EH (cell line): ENCODE results near the gene VPS13C.
A peak's percentile ranks its signal among the peaks of the same experiment; 100 is the strongest.

Experiments used
- DNase-seq: peaks from one replicate; pipeline ENCODE4 v3.0.0-alpha.2; 2015; ENCODE audit warnings: low read depth

Gene VPS13C

GRCh38 chr15:61935493-61935892, 124.8 kb downstream of the VPS13C start:
- no peak for DNase-seq

- DNase-seq: no peak
Measured at GRCh38 chr15:61929452-61929851, 130.8 kb downstream of the VPS13C start.

GRCh38 chr15:61923173-61923572, 137.1 kb downstream of the VPS13C start:
- no peak for DNase-seq

GRCh38 chr15:61921093-61921492, 139.2 kb downstream of the VPS13C start:
- DNase-seq: no peak

GRCh38 chr15:61917457-61917856, 142.8 kb downstream of the VPS13C start:
- no peak for DNase-seq

- peak; percentile 92 for DNase-seq
Measured at GRCh38 chr15:61916104-61916503, 144.1 kb downstream of the VPS13C start.

GRCh38 chr15:61915640-61916039, 144.6 kb downstream of the VPS13C start:
- DNase-seq: peak; percentile 32

GRCh38 chr15:61910839-61911369, 149.3 kb downstream of the VPS13C start:
- DNase-seq: peak; percentile 1

- no peak for DNase-seq
Measured at GRCh38 chr15:61908241-61908640, 152.0 kb downstream of the VPS13C start.

- no peak for DNase-seq
Measured at GRCh38 chr15:61907753-61908086, 152.5 kb downstream of the VPS13C start.

GRCh38 chr15:61906961-61907752, 153.1 kb downstream of the VPS13C start:
- DNase-seq: no peak

- DNase-seq: no peak
Measured at GRCh38 chr15:61893146-61893545, 167.1 kb downstream of the VPS13C start.

- no peak for DNase-seq
Measured at GRCh38 chr15:61892140-61892539, 168.1 kb downstream of the VPS13C start.

- DNase-seq: no peak
Measured at GRCh38 chr15:61890106-61890505, 170.1 kb downstream of the VPS13C start.

- DNase-seq: no peak
Measured at GRCh38 chr15:61889706-61890105, 170.5 kb downstream of the VPS13C start.

GRCh38 chr15:61888074-61888780, 172.0 kb downstream of the VPS13C start:
- peak; percentile 2 for DNase-seq

- no peak for DNase-seq
Measured at GRCh38 chr15:61880084-61880483, 180.2 kb downstream of the VPS13C start.

GRCh38 chr15:61879219-61879618, 181.0 kb downstream of the VPS13C start:
- DNase-seq: no peak

GRCh38 chr15:61871926-61872522, 188.2 kb downstream of the VPS13C start:
- DNase-seq: peak; percentile 34

GRCh38 chr15:61869656-61870055, 190.6 kb downstream of the VPS13C start:
- DNase-seq: no peak

GRCh38 chr15:61861962-61862361, 198.3 kb downstream of the VPS13C start:
- no peak for DNase-seq

GRCh38 chr15:61857169-61857829, 202.9 kb downstream of the VPS13C start:
- no peak for DNase-seq
